Measurements from ENCODE around the gene ZBTB2.
"Not testable (repeated sequence)": the region's sequence is repeated elsewhere in the genome, so short reads cannot be mapped to it uniquely, and the experiment has no call there.

ZBTB2 gene

GRCh38 chr6:151387175-151387970 lies 4.0 kb downstream of the ZBTB2 start:
- H3K27me3 ChIP-seq (ENCODE audit: control insufficient read depth, insufficient read depth, low read length): no peaks in the 10 kb centered on the region
- no peak overlapping the region for H3K27ac ChIP-seq
- peaks cover 38% of the 10 kb centered on the region for H3K79me2 ChIP-seq
- H3K4me3 ChIP-seq (ENCODE audit: low read depth, low read length): no peak overlapping the region
- H2AFZ ChIP-seq: no peak overlapping the region
- H3K36me3 ChIP-seq (ENCODE audit: control insufficient read depth, insufficient read depth, low read length): no peaks in the 10 kb centered on the region
- no peaks in the 10 kb centered on the region for H3K9me3 ChIP-seq (ENCODE audit: control insufficient read depth, low read length)
- H3K4me2 ChIP-seq (ENCODE audit: low read length): no peak overlapping the region
- no peak overlapping the region for H3K9ac ChIP-seq
- no peak for TF ChIP-seq CTCF (IDR thresholded peaks at IDR 0.05)
- peaks cover 8% of the 10 kb centered on the region for H3K4me1 ChIP-seq

DNA sequence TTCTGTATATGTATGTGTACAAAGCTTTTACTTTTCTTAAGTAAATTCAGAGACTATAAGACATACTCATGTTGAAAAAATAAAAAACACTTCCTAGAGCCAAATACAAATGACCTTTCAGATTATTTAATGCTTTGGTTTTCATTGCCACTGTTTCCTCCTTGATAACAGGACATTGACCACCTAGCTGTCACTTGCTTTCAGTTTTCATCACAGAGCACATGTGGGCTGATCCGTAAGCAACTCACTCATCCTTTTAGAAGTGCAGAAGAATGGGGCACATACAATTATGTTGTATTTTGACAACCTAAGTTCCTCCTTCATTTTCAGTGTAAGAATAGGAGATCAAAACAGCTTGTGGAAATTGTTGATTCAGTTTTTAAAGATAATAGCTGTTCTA lies 6.2 kb downstream of the ZBTB2 start:
- H3K36me3 ChIP-seq (ENCODE audit: control insufficient read depth, insufficient read depth, low read length): no peaks in the 10 kb centered on the region
- H3K27me3 ChIP-seq (ENCODE audit: control insufficient read depth, insufficient read depth, low read length): no peaks in the 10 kb centered on the region

GRCh38 chr6:151384151-151384550 lies 7.2 kb downstream of the ZBTB2 start:
- no peaks in the 10 kb centered on the region for H3K9me3 ChIP-seq (ENCODE audit: control insufficient read depth, low read length)
- peaks cover 60% of the 10 kb centered on the region for H3K79me2 ChIP-seq
- H3K4me1 ChIP-seq: peaks cover 5% of the 10 kb centered on the region
- no peak overlapping the region for H3K4me3 ChIP-seq (ENCODE audit: low read depth, low read length)
- H2AFZ ChIP-seq: no peak overlapping the region
- no peak overlapping the region for H3K4me2 ChIP-seq (ENCODE audit: low read length)
- TF ChIP-seq CTCF (IDR thresholded peaks at IDR 0.05): no peak
- H3K36me3 ChIP-seq (ENCODE audit: control insufficient read depth, insufficient read depth, low read length): no peaks in the 10 kb centered on the region
- no peaks in the 10 kb centered on the region for H3K27me3 ChIP-seq (ENCODE audit: control insufficient read depth, insufficient read depth, low read length)
- H3K9ac ChIP-seq: no peak overlapping the region
- H3K27ac ChIP-seq: no peak overlapping the region

More for the DNA sequence above, 6.2 kb downstream of the ZBTB2 start:
- Histone ChIP-seq H3K9me3 (ENCODE audit: control insufficient read depth, low read length) (no peaks in the 10 kb centered on the region), H2AFZ (no peak overlapping the region), H3K27ac (no peak overlapping the region), H3K9ac (no peak overlapping the region), H3K4me2 (ENCODE audit: low read length) (no peak overlapping the region), H3K79me2 (peaks cover 57% of the 10 kb centered on the region), H3K4me3 (ENCODE audit: low read depth, low read length) (no peak overlapping the region), H3K4me1 (peaks cover 8% of the 10 kb centered on the region)
- TF ChIP-seq CTCF (IDR thresholded peaks at IDR 0.05): no peak

GRCh38 chr6:151382631-151383030 lies 8.7 kb downstream of the ZBTB2 start:
- peaks cover 57% of the 10 kb centered on the region for H3K79me2 ChIP-seq
- H3K27ac ChIP-seq; H3K9me3 ChIP-seq (ENCODE audit: control insufficient read depth, low read length); H3K4me3 ChIP-seq (ENCODE audit: low read depth, low read length); H3K4me2 ChIP-seq (ENCODE audit: low read length); H3K27me3 ChIP-seq (ENCODE audit: control insufficient read depth, insufficient read depth, low read length); H3K4me1 ChIP-seq; H2AFZ ChIP-seq; H3K36me3 ChIP-seq (ENCODE audit: control insufficient read depth, insufficient read depth, low read length); H3K9ac ChIP-seq: not testable (repeated sequence)

DNA sequence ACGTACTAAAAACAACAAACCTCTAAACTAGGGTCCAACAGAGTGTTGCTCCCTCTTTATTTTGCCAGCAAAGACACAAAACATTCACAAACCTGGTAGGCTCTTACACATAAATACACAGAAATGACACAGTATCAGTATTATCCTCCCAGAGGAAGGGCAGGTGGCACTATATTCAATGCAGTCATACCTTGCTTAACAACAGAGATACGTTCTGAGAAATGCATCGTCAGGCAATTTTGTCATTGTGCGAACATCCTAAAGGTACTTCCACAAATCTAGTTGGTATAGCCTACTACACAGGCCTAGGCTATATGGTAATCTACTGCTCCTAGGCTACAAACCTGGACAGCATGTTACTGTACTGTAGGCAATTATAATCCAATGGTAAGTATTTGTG lies 9.6 kb downstream of the ZBTB2 start:
- TF ChIP-seq CTCF (IDR thresholded peaks at IDR 0.05): no peak

More for the DNA sequence above, 9.6 kb downstream of the ZBTB2 start:
- no peak overlapping the region for H3K4me3 ChIP-seq (ENCODE audit: low read depth, low read length)
- peaks cover 2% of the 10 kb centered on the region for H3K4me1 ChIP-seq
- no peaks in the 10 kb centered on the region for H3K27me3 ChIP-seq (ENCODE audit: control insufficient read depth, insufficient read depth, low read length)
- H3K27ac ChIP-seq: no peak overlapping the region
- no peaks in the 10 kb centered on the region for H3K36me3 ChIP-seq (ENCODE audit: control insufficient read depth, insufficient read depth, low read length)
- H3K9ac ChIP-seq: no peak overlapping the region
- peaks cover 57% of the 10 kb centered on the region for H3K79me2 ChIP-seq
- H3K9me3 ChIP-seq (ENCODE audit: control insufficient read depth, low read length): no peaks in the 10 kb centered on the region
- H3K4me2 ChIP-seq (ENCODE audit: low read length): no peak overlapping the region
- no peak overlapping the region for H2AFZ ChIP-seq

Data from parathyroid adenoma (tissue), 2 donors.